Measurements from ENCODE around the gene ALDH1A2.

Gene ALDH1A2

DNA sequence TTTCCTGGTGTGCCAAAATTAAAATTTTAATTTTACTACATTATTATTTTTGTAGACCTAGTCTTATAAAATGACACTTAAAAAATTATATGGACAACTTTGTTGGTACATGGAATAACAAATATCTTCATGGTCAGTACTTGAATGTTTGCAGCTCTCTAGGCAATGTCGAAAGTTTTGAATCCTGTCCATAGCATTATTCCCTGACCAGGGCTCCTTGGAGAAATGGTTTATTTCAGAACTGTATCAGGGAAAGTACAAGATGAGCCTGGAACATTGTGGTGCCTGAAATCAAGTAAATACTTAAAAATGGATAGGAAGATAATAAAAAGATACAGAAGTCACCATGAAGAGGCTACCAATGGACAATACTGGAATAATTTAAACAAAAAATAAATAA lies 47.6 kb downstream of the ALDH1A2 start:
- TF ChIP-seq, protein P1, sequence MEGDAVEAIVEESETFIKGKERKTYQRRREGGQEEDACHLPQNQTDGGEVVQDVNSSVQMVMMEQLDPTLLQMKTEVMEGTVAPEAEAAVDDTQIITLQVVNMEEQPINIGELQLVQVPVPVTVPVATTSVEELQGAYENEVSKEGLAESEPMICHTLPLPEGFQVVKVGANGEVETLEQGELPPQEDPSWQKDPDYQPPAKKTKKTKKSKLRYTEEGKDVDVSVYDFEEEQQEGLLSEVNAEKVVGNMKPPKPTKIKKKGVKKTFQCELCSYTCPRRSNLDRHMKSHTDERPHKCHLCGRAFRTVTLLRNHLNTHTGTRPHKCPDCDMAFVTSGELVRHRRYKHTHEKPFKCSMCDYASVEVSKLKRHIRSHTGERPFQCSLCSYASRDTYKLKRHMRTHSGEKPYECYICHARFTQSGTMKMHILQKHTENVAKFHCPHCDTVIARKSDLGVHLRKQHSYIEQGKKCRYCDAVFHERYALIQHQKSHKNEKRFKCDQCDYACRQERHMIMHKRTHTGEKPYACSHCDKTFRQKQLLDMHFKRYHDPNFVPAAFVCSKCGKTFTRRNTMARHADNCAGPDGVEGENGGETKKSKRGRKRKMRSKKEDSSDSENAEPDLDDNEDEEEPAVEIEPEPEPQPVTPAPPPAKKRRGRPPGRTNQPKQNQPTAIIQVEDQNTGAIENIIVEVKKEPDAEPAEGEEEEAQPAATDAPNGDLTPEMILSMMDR (IDR thresholded peaks at IDR 0.05; ENCODE audit: insufficient read depth, low read depth, low read length, missing control alignments): no peak
- no peak overlapping the region for H3K4me3 ChIP-seq (ENCODE audit: low read depth, low read length)
- DNase-seq (ENCODE audit: low read depth): no peak

- no peak overlapping the region for H3K4me3 ChIP-seq (ENCODE audit: low read depth, low read length)
- no peak for DNase-seq (ENCODE audit: low read depth)
- TF ChIP-seq, protein P1 (IDR thresholded peaks at IDR 0.05; ENCODE audit: insufficient read depth, low read depth, low read length, missing control alignments): no peak
These were observed 48.8 kb downstream of the ALDH1A2 start for GRCh38 chr15:58016581-58017175.

GRCh38 chr15:58015565-58015964 lies 49.9 kb downstream of the ALDH1A2 start:
- TF ChIP-seq, protein P1 (IDR thresholded peaks at IDR 0.05; ENCODE audit: insufficient read depth, low read depth, low read length, missing control alignments): no peak
- DNase-seq (ENCODE audit: low read depth): no peak
- H3K4me3 ChIP-seq (ENCODE audit: low read depth, low read length): no peak overlapping the region

- no peak overlapping the region for H3K4me3 ChIP-seq (ENCODE audit: low read depth, low read length)
- DNase-seq (ENCODE audit: low read depth): no peak
- TF ChIP-seq, protein P1 (IDR thresholded peaks at IDR 0.05; ENCODE audit: insufficient read depth, low read depth, low read length, missing control alignments): no peak
These were observed 51.0 kb downstream of the ALDH1A2 start for GRCh38 chr15:58014470-58014869.

DNA sequence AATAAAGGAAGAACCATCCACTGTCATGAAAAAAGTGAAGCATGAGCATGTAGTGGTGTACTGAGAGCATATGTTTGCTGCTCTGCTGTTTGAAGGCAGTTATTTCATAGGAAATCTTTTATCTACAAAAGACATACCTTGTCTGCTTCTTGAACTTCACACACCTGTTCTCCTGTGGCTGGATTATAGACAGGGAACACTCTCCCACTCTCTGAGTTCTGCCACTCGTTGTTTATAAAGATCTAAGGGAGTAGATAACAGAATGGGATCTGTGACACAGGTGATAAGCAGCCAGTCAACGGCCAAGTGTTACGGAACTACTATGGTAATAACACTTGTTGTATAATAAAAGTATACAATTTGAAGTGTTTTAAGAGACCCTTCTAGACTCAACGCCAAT lies 51.5 kb downstream of the ALDH1A2 start:
- TF ChIP-seq, protein P1 (IDR thresholded peaks at IDR 0.05; ENCODE audit: insufficient read depth, low read depth, low read length, missing control alignments): no peak
- no peak overlapping the region for H3K4me3 ChIP-seq (ENCODE audit: low read depth, low read length)
- DNase-seq (ENCODE audit: low read depth): no peak

DNA sequence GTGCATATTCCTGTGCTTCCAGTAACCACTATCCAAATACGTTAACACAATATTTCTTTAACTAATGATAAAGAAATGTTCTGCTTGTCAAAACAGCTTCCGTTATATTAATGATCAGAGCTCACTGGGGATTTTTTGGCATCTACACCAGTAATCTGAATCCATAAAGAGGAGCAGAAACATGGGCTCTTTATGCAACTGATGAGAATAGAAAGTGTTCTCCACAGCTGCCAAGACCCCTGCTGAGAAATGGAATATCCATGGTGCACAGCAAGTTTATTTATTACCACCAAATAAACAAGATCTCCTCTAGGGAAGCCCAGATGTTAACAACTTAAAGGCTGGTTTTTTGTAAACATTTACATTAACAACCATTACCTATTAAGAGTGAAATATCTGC lies 54.5 kb downstream of the ALDH1A2 start:
- DNase-seq (ENCODE audit: low read depth): no peak
- TF ChIP-seq, protein P1 (IDR thresholded peaks at IDR 0.05; ENCODE audit: insufficient read depth, low read depth, low read length, missing control alignments): no peak
- H3K4me3 ChIP-seq (ENCODE audit: low read depth, low read length): no peak overlapping the region

DNA sequence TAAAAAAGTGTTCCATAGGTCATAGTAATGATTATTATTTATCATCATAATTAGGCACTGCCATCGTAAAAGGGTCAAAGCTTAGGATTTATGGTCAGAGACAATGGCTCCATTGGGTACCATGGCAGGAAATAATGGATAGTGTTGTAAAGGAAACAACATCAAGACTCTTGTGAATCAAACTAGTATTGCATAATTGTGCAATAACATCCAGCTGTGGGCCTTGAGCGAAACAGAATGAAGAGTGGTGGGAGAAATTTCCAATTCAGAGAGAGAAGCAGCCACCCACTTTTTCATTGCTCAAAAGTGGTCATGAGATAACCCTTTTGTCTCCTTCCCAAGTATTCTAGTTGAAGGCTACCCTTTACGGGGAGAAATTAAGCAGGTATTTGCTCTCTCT lies 61.7 kb downstream of the ALDH1A2 start:
- no peak overlapping the region for H3K4me3 ChIP-seq (ENCODE audit: low read depth, low read length)
- DNase-seq (ENCODE audit: low read depth): no peak
- TF ChIP-seq, protein P1 (IDR thresholded peaks at IDR 0.05; ENCODE audit: insufficient read depth, low read depth, low read length, missing control alignments): no peak

Measured in GM12865 (cell line).